H9 (cell line): ENCODE measurements around the gene LRP1B. TPM values are rescaled to one million over a fixed set of nuclear protein-coding genes. Genes with fewer than 3 reads are reported as not detected.

Experiments used
- DNase-seq: peaks from one replicate; pipeline ENCODE4 v3.0.0-alpha.2; 2017
- H2AFZ ChIP-seq: one replicate; pipeline ENCODE4 v1.6.1; 2013; ENCODE audit warnings: mild to moderate bottlenecking, low read length, control low read depth, moderate library complexity
- H2AK5ac ChIP-seq: 2 replicates; pipeline ENCODE4 v1.6.1; 2013; ENCODE audit warnings: low read length, control low read depth, mixed read lengths; ENCODE audit not compliant: insufficient read length
- H2BK120ac ChIP-seq: one replicate; pipeline ENCODE4 v1.6.1; 2013; ENCODE audit warnings: low read depth, mild to moderate bottlenecking, low read length, control low read depth, inconsistent platforms; ENCODE audit not compliant: poor library complexity, severe bottlenecking
- H2BK12ac ChIP-seq: 2 replicates; pipeline ENCODE4 v1.6.1; 2013; ENCODE audit warnings: low read length, control low read depth, mixed read lengths, low read depth; ENCODE audit not compliant: insufficient read length
- H2BK15ac ChIP-seq: 2 replicates; pipeline ENCODE4 v1.6.1; 2013; ENCODE audit warnings: low read depth, low read length, control low read depth
- H2BK20ac ChIP-seq: one replicate; pipeline ENCODE4 v1.6.1; 2013; ENCODE audit warnings: low read depth, mild to moderate bottlenecking, low read length, control low read depth, inconsistent platforms; ENCODE audit not compliant: poor library complexity, severe bottlenecking
- H2BK5ac ChIP-seq: 2 replicates; pipeline ENCODE4 v1.6.1; 2013; ENCODE audit warnings: low read length, control low read depth, mixed read lengths; ENCODE audit not compliant: insufficient read length
- H3K14ac ChIP-seq: 2 replicates; pipeline ENCODE4 v1.6.1; 2013; ENCODE audit warnings: low read length, control low read depth; ENCODE audit not compliant: insufficient read depth
- H3K18ac ChIP-seq: 2 replicates; pipeline ENCODE4 v1.6.1; 2013; ENCODE audit warnings: low read depth, mild to moderate bottlenecking, mixed read lengths, low read length, control low read depth; ENCODE audit not compliant: insufficient read length
- H3K23ac ChIP-seq: 2 replicates; pipeline ENCODE4 v1.6.1; 2013; ENCODE audit warnings: low read length, control low read depth, mixed read lengths, low read depth; ENCODE audit not compliant: insufficient read length
- H3K23me2 ChIP-seq: 2 replicates; pipeline ENCODE4 v1.6.1; 2013; ENCODE audit warnings: low read depth, mild to moderate bottlenecking, mixed read lengths, low read length, control low read depth; ENCODE audit not compliant: insufficient read length, poor library complexity, severe bottlenecking
- H3K27ac ChIP-seq: 2 replicates; pipeline ENCODE4 v1.5.1; 2013; ENCODE audit warnings: low read length, control low read depth, mixed read lengths, low read depth; ENCODE audit not compliant: insufficient read length
- H3K27me3 ChIP-seq: 2 replicates; pipeline ENCODE4 v1.6.1; 2013; ENCODE audit warnings: low read length, control low read depth, inconsistent platforms; ENCODE audit not compliant: insufficient read depth
- H3K4ac ChIP-seq: 2 replicates; pipeline ENCODE4 v1.6.1; 2013; ENCODE audit warnings: low read depth, mild to moderate bottlenecking, control low read depth, inconsistent platforms, low read length, moderate library complexity
- H3K4me1 ChIP-seq: 2 replicates; pipeline ENCODE4 v1.6.1; 2013; ENCODE audit warnings: low read length, control low read depth, inconsistent platforms; ENCODE audit not compliant: insufficient read depth
- H3K4me2 ChIP-seq: 2 replicates; pipeline ENCODE4 v1.6.1; 2013; ENCODE audit warnings: low read length, control low read depth, mixed read lengths; ENCODE audit not compliant: insufficient read length, insufficient read depth
- H3K56ac ChIP-seq: 2 replicates; pipeline ENCODE4 v1.6.1; 2013; ENCODE audit warnings: low read depth, mild to moderate bottlenecking, mixed read lengths, low read length, control low read depth; ENCODE audit not compliant: insufficient read length
- H3K79me1 ChIP-seq: 2 replicates; pipeline ENCODE4 v1.6.1; 2013; ENCODE audit warnings: low read depth, mild to moderate bottlenecking, moderate library complexity, low read length, control low read depth, inconsistent platforms; ENCODE audit not compliant: insufficient read depth, poor library complexity, severe bottlenecking
- H3K79me2 ChIP-seq: 2 replicates; pipeline ENCODE4 v1.6.1; 2013; ENCODE audit warnings: low read length, control low read depth, inconsistent platforms; ENCODE audit not compliant: insufficient read depth
- H3K9ac ChIP-seq: 2 replicates; pipeline ENCODE4 v1.6.1; 2013; ENCODE audit warnings: low read length, control low read depth, mixed read lengths; ENCODE audit not compliant: insufficient read length; ENCODE audit errors: extremely low read depth
- H3K9me3 ChIP-seq: one replicate; pipeline ENCODE4 v1.6.1; 2013; ENCODE audit warnings: low read depth, low read length, inconsistent platforms; ENCODE audit not compliant: control insufficient read depth
- H3T11ph ChIP-seq: one replicate; pipeline ENCODE4 v1.6.1; 2013; ENCODE audit warnings: mild to moderate bottlenecking, low read length, control low read depth, inconsistent platforms
- H4K20me1 ChIP-seq: one replicate; pipeline ENCODE4 v1.6.1; 2013; ENCODE audit not compliant: control insufficient read depth, insufficient read length, insufficient read depth
- H4K5ac ChIP-seq: 2 replicates; pipeline ENCODE4 v1.6.1; 2013; ENCODE audit warnings: low read depth, mild to moderate bottlenecking, mixed read lengths, low read length, control low read depth; ENCODE audit not compliant: insufficient read length
- H4K8ac ChIP-seq: replicated peaks from 2 replicates; pipeline ENCODE4 v1.6.1; 2013; ENCODE audit warnings: low read length, control low read depth, mixed read lengths, low read depth; ENCODE audit not compliant: insufficient read length
- H4K91ac ChIP-seq: 2 replicates; pipeline ENCODE4 v1.6.1; 2013; ENCODE audit warnings: low read depth, mild to moderate bottlenecking, moderate library complexity, mixed read lengths, low read length, control low read depth; ENCODE audit not compliant: insufficient read length
- H3K27ac Mint-ChIP-seq, 3 experiments: 2 replicates in 2 of 3; 3 replicates in 1 of 3; pipeline ENCODE4 v1.8.0; 2020 to 2021; ENCODE audit warnings: mixed read lengths in 3 of 3, mild to moderate bottlenecking in 1 of 3, moderate library complexity in 1 of 3
- H3K27me3 Mint-ChIP-seq: 2 replicates; pipeline ENCODE4 v1.8.0; 2021; ENCODE audit warnings: low read depth, mild to moderate bottlenecking, moderate library complexity, mixed read lengths
- H3K36me3 Mint-ChIP-seq, 3 experiments: 2 replicates in 2 of 3; 3 replicates in 1 of 3; pipeline ENCODE4 v1.8.0; 2020 to 2021; ENCODE audit warnings: low read depth in 3 of 3, mixed read lengths in 3 of 3; ENCODE audit not compliant: insufficient read depth in 1 of 3
- H3K4me1 Mint-ChIP-seq, 2 experiments: 2 replicates each; pipeline ENCODE4 v1.8.0; 2020; ENCODE audit warnings: mixed read lengths in 2 of 2
- H3K4me3 Mint-ChIP-seq, 2 experiments: 2 replicates in 1 of 2; 3 replicates in 1 of 2; pipeline ENCODE4 v1.8.0; 2020 to 2021; ENCODE audit warnings: mild to moderate bottlenecking in 2 of 2, mixed read lengths in 2 of 2, moderate library complexity in 1 of 2
- H3K9me3 Mint-ChIP-seq, 2 experiments: 2 replicates in 1 of 2; 3 replicates in 1 of 2; pipeline ENCODE4 v1.8.0; 2020; ENCODE audit warnings: mild to moderate bottlenecking in 2 of 2, mixed read lengths in 2 of 2, moderate library complexity in 1 of 2
- WGBS: extraction: QIAGEN DNeasy Blood & Tissue Kit; methylation state at CpG from one replicate; pipeline ENCODE4 v1.1.7; 2013; ENCODE audit warnings: missing lambda C conversion rate, low lambda C conversion rate, mixed read lengths; ENCODE audit not compliant: insufficient read length; ENCODE audit errors: extremely low coverage; 5-methylcytosine and 5-hydroxymethylcytosine counted together
- total RNA-seq: library from RNA; stranded (reverse); gene quantifications from 2 replicates; pipeline ENCODE4 v1.2.1, GENCODE V29; 2021
- TF ChIP-seq, protein P1 (sequence below): fragments of 200-600 bp; sonication (generic); conservative IDR thresholded peaks from 3 replicates; pipeline ENCODE4 v1.8.0; 2021; ENCODE audit warnings: antibody characterized with exemption, mild to moderate bottlenecking

The LRP1B gene
- total RNA-seq, 1 experiment from 2014 or later, result not detected

DNA sequence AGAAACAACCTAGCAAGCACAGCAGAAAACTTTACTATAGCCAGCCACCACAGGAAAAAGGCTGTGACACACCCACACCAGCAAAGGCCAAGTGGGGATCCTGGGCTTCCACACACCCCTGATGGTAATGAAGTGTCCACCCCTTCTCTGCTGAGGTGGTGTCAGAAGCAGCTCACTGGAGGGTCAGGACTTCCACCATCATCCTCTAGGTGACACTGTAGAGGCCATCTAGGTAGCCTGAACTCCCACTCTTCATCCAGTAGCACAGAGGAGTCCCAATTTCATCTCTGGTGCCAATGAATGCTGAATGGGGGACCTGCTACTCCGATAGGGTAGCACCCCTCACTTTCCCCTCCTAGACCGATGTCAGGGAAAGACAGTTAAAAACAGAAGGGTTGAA is 1544.4 kb downstream of the LRP1B start:
- Histone ChIP-seq H4K8ac (no peak overlapping the region), H2BK5ac (no peak overlapping the region), H3K18ac (no peak overlapping the region), H3K23me2 (no peaks in the 10 kb centered on the region), H3K23ac (no peak overlapping the region), H3K79me1 (no peaks in the 10 kb centered on the region), H2BK20ac (no peak overlapping the region), H3K4me2 (no peak overlapping the region), H3K4me1 (no peaks in the 10 kb centered on the region), H2BK15ac (no peak overlapping the region), H2BK12ac (no peak overlapping the region), H3K9me3 (no peaks in the 10 kb centered on the region), H4K20me1 (no peaks in the 10 kb centered on the region), H3K4ac (no peak overlapping the region), H2AFZ (no peak overlapping the region), H3K79me2 (no peaks in the 10 kb centered on the region), H3K9ac (no peak overlapping the region), H2AK5ac (no peak overlapping the region), H2BK120ac (no peak overlapping the region), H4K91ac (no peak overlapping the region), H3K27me3 (no peaks in the 10 kb centered on the region), H3T11ph (no peak overlapping the region), H4K5ac (no peak overlapping the region), H3K27ac (no peak overlapping the region), H3K56ac (no peak overlapping the region), H3K14ac (no peak overlapping the region)
- WGBS, result no CpG with 5 or more reads among the region's 2 CpGs
- no peaks in the 10 kb centered on the region for H3K27me3 Mint-ChIP-seq
- no peaks in the 10 kb centered on the region for H3K9me3 Mint-ChIP-seq
- 0 out of 7 replicates have a peak, but pooled peaks cover 0 to 1% (median 0%) of the 10 kb centered on the region in 3 experiments for H3K36me3 Mint-ChIP-seq
- TF ChIP-seq, protein P1, sequence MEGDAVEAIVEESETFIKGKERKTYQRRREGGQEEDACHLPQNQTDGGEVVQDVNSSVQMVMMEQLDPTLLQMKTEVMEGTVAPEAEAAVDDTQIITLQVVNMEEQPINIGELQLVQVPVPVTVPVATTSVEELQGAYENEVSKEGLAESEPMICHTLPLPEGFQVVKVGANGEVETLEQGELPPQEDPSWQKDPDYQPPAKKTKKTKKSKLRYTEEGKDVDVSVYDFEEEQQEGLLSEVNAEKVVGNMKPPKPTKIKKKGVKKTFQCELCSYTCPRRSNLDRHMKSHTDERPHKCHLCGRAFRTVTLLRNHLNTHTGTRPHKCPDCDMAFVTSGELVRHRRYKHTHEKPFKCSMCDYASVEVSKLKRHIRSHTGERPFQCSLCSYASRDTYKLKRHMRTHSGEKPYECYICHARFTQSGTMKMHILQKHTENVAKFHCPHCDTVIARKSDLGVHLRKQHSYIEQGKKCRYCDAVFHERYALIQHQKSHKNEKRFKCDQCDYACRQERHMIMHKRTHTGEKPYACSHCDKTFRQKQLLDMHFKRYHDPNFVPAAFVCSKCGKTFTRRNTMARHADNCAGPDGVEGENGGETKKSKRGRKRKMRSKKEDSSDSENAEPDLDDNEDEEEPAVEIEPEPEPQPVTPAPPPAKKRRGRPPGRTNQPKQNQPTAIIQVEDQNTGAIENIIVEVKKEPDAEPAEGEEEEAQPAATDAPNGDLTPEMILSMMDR, result peak; percentile 73
- no peak overlapping the region for H3K4me3 Mint-ChIP-seq
- H3K27ac Mint-ChIP-seq, result no peak overlapping the region; a peak in 1 of 7 replicates
- peak; percentile 76 for DNase-seq
- no peaks in the 10 kb centered on the region for H3K4me1 Mint-ChIP-seq
